MM.1S (cell line): ENCODE results near the gene FAHD1.
A peak's percentile ranks its signal among the peaks of the same experiment; 100 is the strongest.

Experiments
- DNase-seq: peaks from one replicate; pipeline ENCODE4 v3.0.0-alpha.2; 2015
- H2AFZ ChIP-seq: fragments of 300-600 bp; sonication (generic); 2 replicates; pipeline ENCODE4 v1.6.0; 2016; ENCODE audit warnings: antibody characterized with exemption, low read length
- H3F3A ChIP-seq: fragments of 300-600 bp; sonication (generic); 2 replicates; pipeline ENCODE4 v1.6.1; 2016; ENCODE audit warnings: mild to moderate bottlenecking, antibody characterized with exemption, low read length, moderate library complexity, mixed read lengths; ENCODE audit not compliant: insufficient read depth
- H3K27ac ChIP-seq: fragments of 300-600 bp; sonication (generic); 2 replicates; pipeline ENCODE4 v1.5.1; 2016; ENCODE audit warnings: mild to moderate bottlenecking, low read length
- H3K27me3 ChIP-seq: fragments of 300-600 bp; sonication (generic); replicated peaks from 2 replicates; pipeline ENCODE4 v1.6.0; 2016; ENCODE audit warnings: low read length; ENCODE audit not compliant: insufficient read depth
- H3K36me3 ChIP-seq: fragments of 300-600 bp; sonication (generic); replicated peaks from 2 replicates; pipeline ENCODE4 v1.6.1; 2016; ENCODE audit warnings: mild to moderate bottlenecking, low read length, mixed read lengths; ENCODE audit not compliant: insufficient read depth
- H3K4me1 ChIP-seq: fragments of 300-600 bp; sonication (generic); 2 replicates; pipeline ENCODE4 v1.6.1; 2016; ENCODE audit warnings: low read length, mixed read lengths
- H3K4me2 ChIP-seq: fragments of 300-600 bp; sonication (generic); 2 replicates; pipeline ENCODE4 v1.6.0; 2016; ENCODE audit warnings: low read depth, low read length
- H3K4me3 ChIP-seq: fragments of 300-600 bp; sonication (generic); 2 replicates; pipeline ENCODE4 v1.5.1; 2016; ENCODE audit warnings: low read length, mixed read lengths
- H3K79me2 ChIP-seq: fragments of 300-600 bp; sonication (generic); 2 replicates; pipeline ENCODE4 v1.6.1; 2016; ENCODE audit warnings: mixed run types, low read length, mixed read lengths
- H3K9ac ChIP-seq: fragments of 300-600 bp; sonication (generic); 2 replicates; pipeline ENCODE4 v1.6.1; 2016; ENCODE audit warnings: low read length, mixed read lengths
- H3K9me2 ChIP-seq: fragments of 300-600 bp; sonication (generic); replicated peaks from 2 replicates; pipeline ENCODE4 v1.6.1; 2016; ENCODE audit warnings: mild to moderate bottlenecking, low read length, mixed read lengths; ENCODE audit not compliant: insufficient read depth
- H3K9me3 ChIP-seq: fragments of 300-600 bp; sonication (generic); replicated peaks from 2 replicates; pipeline ENCODE4 v1.6.1; 2016; ENCODE audit warnings: mild to moderate bottlenecking, low read length, mixed read lengths; ENCODE audit not compliant: insufficient read depth
- H4K20me1 ChIP-seq: fragments of 300-600 bp; sonication (generic); 2 replicates; pipeline ENCODE4 v1.6.1; 2016; ENCODE audit warnings: mild to moderate bottlenecking, low read length, moderate library complexity, mixed read lengths; ENCODE audit not compliant: insufficient read depth
- EZH2 ChIP-seq: fragments of 300-600 bp; sonication (generic); optimal IDR thresholded peaks from 2 replicates; pipeline ENCODE3; 2017; ENCODE audit warnings: low read depth, mild to moderate bottlenecking, antibody characterized with exemption, low read length, mixed read lengths
- EZH2phosphoT487 ChIP-seq: fragments of 300-600 bp; sonication (generic); IDR thresholded peaks from 2 replicates; pipeline ENCODE4 v1.6.1; 2018; ENCODE audit warnings: antibody characterized with exemption, low read length
- TF ChIP-seq, protein P1 (sequence below): fragments of 300-600 bp; sonication (generic); IDR thresholded peaks from 2 replicates; pipeline ENCODE4 v1.5.1; 2016; ENCODE audit warnings: antibody characterized with exemption, low read length, mixed read lengths

The FAHD1 gene

DNA sequence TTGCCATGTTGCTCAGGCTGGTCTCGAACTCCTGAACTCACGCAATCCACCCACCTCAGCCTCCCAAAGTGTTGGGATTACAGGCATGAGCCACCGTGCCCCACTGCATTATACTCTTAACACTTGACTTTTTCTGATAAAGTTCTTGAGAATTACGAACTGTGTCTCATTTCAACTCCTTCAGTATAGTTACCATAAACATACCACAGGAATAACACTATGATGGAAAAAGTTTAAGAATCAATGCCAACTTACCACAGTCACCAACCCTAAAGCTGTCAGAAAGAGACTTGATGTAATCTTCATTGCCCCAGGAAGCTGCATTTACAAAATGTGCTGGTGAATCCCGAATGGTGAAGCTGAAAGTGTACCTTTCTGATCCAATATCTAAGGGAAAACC lies 34.7 kb downstream of the FAHD1 start:
- Histone ChIP-seq H3K36me3 (no peaks in the 10 kb centered on the region), H3K9ac (no peak overlapping the region), H3K4me3 (no peak overlapping the region), H2AFZ (no peak overlapping the region), H3K27ac (no peak overlapping the region), H3K4me1 (peaks cover 26% of the 10 kb centered on the region), H3K27me3 (no peaks in the 10 kb centered on the region), H4K20me1 (no peaks in the 10 kb centered on the region), H3K79me2 (no peaks in the 10 kb centered on the region), H3K4me2 (no peak overlapping the region), H3F3A (peaks cover 4% of the 10 kb centered on the region), H3K9me3 (no peaks in the 10 kb centered on the region), H3K9me2 (no peaks in the 10 kb centered on the region)
- no peak for DNase-seq
- TF ChIP-seq, protein P1, sequence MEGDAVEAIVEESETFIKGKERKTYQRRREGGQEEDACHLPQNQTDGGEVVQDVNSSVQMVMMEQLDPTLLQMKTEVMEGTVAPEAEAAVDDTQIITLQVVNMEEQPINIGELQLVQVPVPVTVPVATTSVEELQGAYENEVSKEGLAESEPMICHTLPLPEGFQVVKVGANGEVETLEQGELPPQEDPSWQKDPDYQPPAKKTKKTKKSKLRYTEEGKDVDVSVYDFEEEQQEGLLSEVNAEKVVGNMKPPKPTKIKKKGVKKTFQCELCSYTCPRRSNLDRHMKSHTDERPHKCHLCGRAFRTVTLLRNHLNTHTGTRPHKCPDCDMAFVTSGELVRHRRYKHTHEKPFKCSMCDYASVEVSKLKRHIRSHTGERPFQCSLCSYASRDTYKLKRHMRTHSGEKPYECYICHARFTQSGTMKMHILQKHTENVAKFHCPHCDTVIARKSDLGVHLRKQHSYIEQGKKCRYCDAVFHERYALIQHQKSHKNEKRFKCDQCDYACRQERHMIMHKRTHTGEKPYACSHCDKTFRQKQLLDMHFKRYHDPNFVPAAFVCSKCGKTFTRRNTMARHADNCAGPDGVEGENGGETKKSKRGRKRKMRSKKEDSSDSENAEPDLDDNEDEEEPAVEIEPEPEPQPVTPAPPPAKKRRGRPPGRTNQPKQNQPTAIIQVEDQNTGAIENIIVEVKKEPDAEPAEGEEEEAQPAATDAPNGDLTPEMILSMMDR, result no peak
- TF ChIP-seq EZH2, result no peak
- no peak for TF ChIP-seq EZH2phosphoT487

DNA sequence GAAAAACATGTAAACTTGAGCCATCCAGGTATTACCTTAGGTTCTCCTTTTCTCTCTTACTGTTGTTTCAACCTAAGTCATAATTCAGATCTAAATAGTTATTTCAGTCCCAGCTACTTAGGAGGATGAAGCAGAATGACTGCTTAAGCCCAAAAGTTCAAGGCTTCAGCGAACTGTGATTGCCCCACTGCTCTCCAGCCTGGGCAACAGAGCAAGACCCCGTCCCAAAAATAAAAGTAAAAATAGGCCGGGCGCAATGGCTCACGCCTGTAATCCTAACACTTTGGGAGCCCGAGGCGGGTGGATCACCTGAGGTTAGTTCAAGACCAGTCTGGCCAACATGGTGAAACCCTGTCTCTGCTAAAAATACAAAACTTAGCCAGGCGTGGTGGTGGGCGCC lies 35.4 kb downstream of the FAHD1 start:
- Histone ChIP-seq H3K27me3 (no peaks in the 10 kb centered on the region), H3K4me1 (peaks cover 23% of the 10 kb centered on the region), H3K79me2 (no peaks in the 10 kb centered on the region), H3K36me3 (no peaks in the 10 kb centered on the region), H4K20me1 (no peaks in the 10 kb centered on the region), H2AFZ (no peak overlapping the region), H3K27ac (no peak overlapping the region), H3K9ac (no peak overlapping the region), H3K9me2 (no peaks in the 10 kb centered on the region), H3F3A (peaks cover 4% of the 10 kb centered on the region), H3K4me3 (no peak overlapping the region), H3K9me3 (no peaks in the 10 kb centered on the region), H3K4me2 (no peak overlapping the region)
- DNase-seq, result no peak
- no peak for TF ChIP-seq EZH2
- TF ChIP-seq, protein P1, result no peak
- no peak for TF ChIP-seq EZH2phosphoT487

DNA sequence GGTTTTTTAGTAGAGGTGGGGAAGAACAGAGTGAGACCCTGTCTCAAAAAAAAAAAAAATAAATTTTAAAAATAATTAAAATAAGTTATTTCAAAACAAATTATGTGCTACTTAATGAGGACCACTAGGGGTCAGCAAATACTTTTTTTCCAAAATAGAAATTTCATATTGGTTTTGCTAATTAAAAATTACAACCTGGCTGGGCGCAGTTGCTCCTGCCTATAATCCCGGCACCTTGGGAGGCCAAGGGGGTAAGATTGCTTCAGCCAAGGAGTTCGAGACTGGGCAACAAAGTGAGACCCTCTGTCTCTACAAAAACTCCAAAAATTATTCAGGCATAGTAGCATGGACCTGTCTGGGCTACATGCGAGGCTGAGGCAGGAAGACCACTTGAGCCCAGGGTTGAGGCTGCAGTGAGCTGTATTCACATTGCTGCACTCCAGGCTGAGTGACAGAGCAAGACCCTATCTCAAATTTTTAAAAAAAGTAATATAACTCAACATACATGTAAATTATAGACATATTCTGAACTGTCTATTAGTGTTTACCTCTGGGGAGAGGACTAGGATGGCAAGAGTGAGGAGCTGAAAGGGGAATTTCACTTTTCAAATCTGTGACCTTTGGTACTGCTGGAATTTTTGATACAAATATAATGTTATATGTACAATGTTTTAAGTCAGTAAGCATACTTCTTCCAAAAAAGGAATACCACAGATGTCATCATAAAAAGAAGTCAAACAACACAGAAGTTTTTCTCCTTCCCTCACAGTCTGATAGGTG lies 36.9 kb downstream of the FAHD1 start:
- Histone ChIP-seq H3K27ac (peak overlapping the region; percentile 37; the same call in 1 of the 2 replicates), H3K4me2 (no peak overlapping the region), H3K79me2 (no peaks in the 10 kb centered on the region), H3K9ac (no peak overlapping the region), H3K36me3 (no peaks in the 10 kb centered on the region), H3K4me1 (peaks cover 15% of the 10 kb centered on the region), H3K9me2 (no peaks in the 10 kb centered on the region), H4K20me1 (no peaks in the 10 kb centered on the region), H3F3A (no peaks in the 10 kb centered on the region; the same call in 1 of the 2 replicates), H3K4me3 (no peak overlapping the region), H3K27me3 (no peaks in the 10 kb centered on the region), H3K9me3 (no peaks in the 10 kb centered on the region), H2AFZ (no peak overlapping the region)
- peak; percentile 55 for DNase-seq
- no peak for TF ChIP-seq EZH2
- no peak for TF ChIP-seq EZH2phosphoT487
- TF ChIP-seq, protein P1, result peak; percentile 32
